Occipital lobe (tissue), 2 donors: Measurements from ENCODE around the gene STX18. TPM values are rescaled to one million over a fixed set of nuclear protein-coding genes. Genes with fewer than 3 reads are reported as not detected.
"Not testable (repeated sequence)": the region's sequence is repeated elsewhere in the genome, so short reads cannot be mapped to it uniquely, and the experiment has no call there.

ENCODE experiments used
- DNase-seq: peaks from one replicate; lab custom pipeline; 2025; lab: John Stamatoyannopoulos, UW
- total RNA-seq: library from RNA; depleted of rRNA; stranded (reverse); fragments of >200 nt; gene quantifications from one replicate; pipeline ENCODE4 v1.2.3, GENCODE V29; 2014

STX18 gene
- total RNA-seq, 1 donor from 2014 or later = 15.4 TPM

- DNase-seq = not testable (repeated sequence)
Measured at GRCh38 chr4:4422117-4422516, 119.7 kb downstream of the STX18 start.

GRCh38 chr4:4421356-4421755 is 120.5 kb downstream of the STX18 start:
- no peak for DNase-seq

- DNase-seq = no peak
Measured at GRCh38 chr4:4420421-4420820, 121.4 kb downstream of the STX18 start.

- DNase-seq = no peak
Measured at GRCh38 chr4:4419896-4420295, 122.0 kb downstream of the STX18 start.

GRCh38 chr4:4418676-4419390 is 123.0 kb downstream of the STX18 start:
- DNase-seq = no peak

- DNase-seq = no peak
Measured at GRCh38 chr4:4417886-4418285, 124.0 kb downstream of the STX18 start.

- no peak for DNase-seq
Measured at GRCh38 chr4:4416981-4417380, 124.9 kb downstream of the STX18 start.

GRCh38 chr4:4415806-4416805 is 125.7 kb downstream of the STX18 start:
- DNase-seq = no peak

- no peak for DNase-seq
Measured at GRCh38 chr4:4415107-4415805, 126.6 kb downstream of the STX18 start.

GRCh38 chr4:4413806-4414205 is 128.0 kb downstream of the STX18 start:
- no peak for DNase-seq

- DNase-seq = no peak
Measured at GRCh38 chr4:4413373-4413725, 128.5 kb downstream of the STX18 start.

- no peak for DNase-seq
Measured at GRCh38 chr4:4412641-4413372, 129.0 kb downstream of the STX18 start.

GRCh38 chr4:4411906-4412305 is 129.9 kb downstream of the STX18 start:
- DNase-seq = no peak

- no peak for DNase-seq
Measured at GRCh38 chr4:4410271-4410670, 131.6 kb downstream of the STX18 start.

- DNase-seq = no peak
Measured at GRCh38 chr4:4409416-4410115, 132.3 kb downstream of the STX18 start.

GRCh38 chr4:4408576-4409335 is 133.1 kb downstream of the STX18 start:
- DNase-seq = no peak

- DNase-seq = no peak
Measured at GRCh38 chr4:4408132-4408523, 133.7 kb downstream of the STX18 start.

GRCh38 chr4:4407299-4408131 is 134.3 kb downstream of the STX18 start:
- DNase-seq = no peak
